ENCODE data around the gene RRP1B.

- TF ChIP-seq REST (IDR thresholded peaks at IDR 0.05; ENCODE audit: insufficient read depth in 1 of 2, low read depth in 2 of 2, low read length in 2 of 2), result no peak
- no peak for TF ChIP-seq POLR2AphosphoS5 (IDR thresholded peaks at IDR 0.05; ENCODE audit: low read depth, low read length)
These were observed 43.4 kb downstream of the RRP1B start for GRCh38 chr21:43702785-43703034.

Measured in PFSK-1 (cell line).